HepG2 (cell line): Measurements from ENCODE around the gene FAM20C. TPM values are rescaled to one million over a fixed set of nuclear protein-coding genes. Genes with fewer than 3 reads are reported as not detected.
A peak's percentile ranks its signal among the peaks of the same experiment; 100 is the strongest.

ENCODE experiments used
- ATAC-seq: fragments of 200-7000 bp; cut with Tn5 transposase; 3 replicates; pipeline ENCODE4 v1.9.1; 2020; ENCODE audit warnings: mild to moderate bottlenecking, moderate library complexity
- BruUV-seq: library from RNA; stranded (reverse); fragments of 400-500 nt; replicated peaks from 2 replicates; lab custom pipeline; 2021; lab: Mats Ljungman, UMichigan
- CTCF ChIA-PET: fragments of 300-600 bp; formaldehyde crosslinking; extraction: SDS; loops from one replicate; lab custom pipeline; 2021; ENCODE audit warnings: low total read pairs, inconsistent platforms, low intra/inter-chr PET ratio; lab: Yijun Ruan, JAX
- POLR2A ChIA-PET: fragments of 350-600 bp; sonication (Branson Sonifier 250); formaldehyde crosslinking; loops from one replicate; lab custom pipeline; 2020; ENCODE audit warnings: antibody characterized with exemption, inconsistent platforms; lab: Yijun Ruan, JAX
- DNase-seq: peaks from one replicate; pipeline ENCODE4 v3.0.0-alpha.2; 2015; ENCODE audit warnings: low spot score
- FAIRE-seq: peaks from 3 replicates; lab custom pipeline; 2011; peaks lifted over from hg19 to GRCh38; lab: Jason Lieb, UNC
- H2AFZ ChIP-seq: one replicate; pipeline ENCODE4 v1.6.1; 2011; ENCODE audit warnings: low read length, inconsistent platforms
- H3K27ac ChIP-seq: fragments of 300-600 bp; 3 replicates; pipeline ENCODE4 v1.8.0; 2011; ENCODE audit warnings: mixed run types, mild to moderate bottlenecking, mixed read lengths, low read length, inconsistent platforms; ENCODE audit not compliant: insufficient read depth; ENCODE audit errors: extremely low read length
- H3K27me3 ChIP-seq, 2 experiments: fragments of 200-600 bp in 1 of 2; 2 replicates in 1 of 2; 3 replicates in 1 of 2; pipeline versions ENCODE4 v1.6.0 to v1.8.0; 2011; ENCODE audit warnings: low read length in 2 of 2, mild to moderate bottlenecking in 2 of 2, moderate library complexity in 2 of 2, inconsistent platforms in 1 of 2; ENCODE audit not compliant: insufficient read depth in 2 of 2, control insufficient read depth in 1 of 2
- H3K36me3 ChIP-seq, 2 experiments: fragments of 200-600 bp in 1 of 2; replicated peaks in 1 of 2; 2 replicates in 1 of 2; 3 replicates in 1 of 2; pipeline versions ENCODE4 v1.5.1 to v1.8.0; 2011; ENCODE audit warnings: low read length in 2 of 2, inconsistent platforms in 1 of 2; ENCODE audit not compliant: insufficient read depth in 2 of 2, control insufficient read depth in 1 of 2
- H3K4me1 ChIP-seq: 2 replicates; pipeline ENCODE4 v1.5.1; 2012; ENCODE audit warnings: low read length, inconsistent platforms; ENCODE audit not compliant: insufficient read depth
- H3K4me2 ChIP-seq: 2 replicates; pipeline ENCODE4 v1.6.0; 2011; ENCODE audit warnings: low read depth, low read length, inconsistent platforms
- H3K4me3 ChIP-seq, 3 experiments: fragments of 200-600 bp in 1 of 3; sonication (generic), shearing (Covaris generic) in 1 of 3; replicated peaks in 1 of 3; 2 replicates each; pipeline ENCODE4 v1.5.1; 2011 to 2016; ENCODE audit warnings: low read length in 3 of 3, inconsistent platforms in 2 of 3, low read depth in 2 of 3, mild to moderate bottlenecking in 2 of 3, control low read depth in 1 of 3, mixed read lengths in 1 of 3; ENCODE audit not compliant: insufficient read depth in 1 of 3
- H3K79me2 ChIP-seq: one replicate; pipeline ENCODE4 v1.6.1; 2011; ENCODE audit warnings: low read length, inconsistent platforms; ENCODE audit not compliant: insufficient read depth
- H3K9ac ChIP-seq: 2 replicates; pipeline ENCODE4 v1.6.0; 2011; ENCODE audit warnings: mild to moderate bottlenecking, low read depth, low read length, inconsistent platforms; ENCODE audit not compliant: insufficient read depth
- H3K9me3 ChIP-seq: 2 replicates; pipeline ENCODE4 v1.5.1; 2012; ENCODE audit warnings: mild to moderate bottlenecking, low read length
- H4K20me1 ChIP-seq: 2 replicates; pipeline ENCODE4 v1.6.0; 2011; ENCODE audit warnings: inconsistent platforms, mild to moderate bottlenecking, low read length, moderate library complexity; ENCODE audit not compliant: insufficient read depth
- ATM ChIP-seq: fragments of 450-650 bp; IDR thresholded peaks from 2 replicates; pipeline ENCODE4 v1.7.1; 2017; ENCODE audit warnings: mild to moderate bottlenecking, borderline replicate concordance
- CREBL2 ChIP-seq: sonication (generic); formaldehyde crosslinking; IDR thresholded peaks from 2 replicates; pipeline ENCODE4 v1.8.1; 2023; ENCODE audit warnings: missing genetic modification reagents, mild to moderate bottlenecking, borderline replicate concordance
- CREM ChIP-seq, 2 experiments: sonication (generic) in 1 of 2; formaldehyde crosslinking in 1 of 2; IDR thresholded peaks; 2 replicates each; pipeline versions ENCODE4 v1.4.0 to v1.6.1; 2016 to 2020; ENCODE audit warnings: antibody characterized with exemption in 1 of 2, mild to moderate bottlenecking in 1 of 2, missing genetic modification reagents in 1 of 2
- DDIT3 ChIP-seq: sonication (generic); formaldehyde crosslinking; IDR thresholded peaks from 2 replicates; pipeline ENCODE4 v1.4.0; 2020; ENCODE audit warnings: mild to moderate bottlenecking, missing genetic modification reagents
- EHMT2 ChIP-seq: fragments of 200-600 bp; sonication (generic); IDR thresholded peaks from 2 replicates; pipeline ENCODE4 v1.7.0; 2017; ENCODE audit warnings: antibody characterized with exemption, low read depth, low read length, borderline replicate concordance
- FOXP1 ChIP-seq, 2 experiments: fragments of 450-650 bp in 1 of 2; IDR thresholded peaks; 2 replicates each; pipeline ENCODE4 v1.6.1; 2017 to 2018; ENCODE audit warnings: antibody characterized with exemption in 1 of 2
- GATAD1 ChIP-seq: IDR thresholded peaks from 2 replicates; pipeline ENCODE4 v1.6.1; 2016; ENCODE audit warnings: missing genetic modification reagents, missing compliant biosample characterization
- HOXA5 ChIP-seq: sonication (generic); formaldehyde crosslinking; IDR thresholded peaks from 2 replicates; pipeline ENCODE4 v1.4.0; 2020; ENCODE audit warnings: missing genetic modification reagents
- MTA3 ChIP-seq: sonication (generic); formaldehyde crosslinking; IDR thresholded peaks from 2 replicates; pipeline ENCODE4 v1.4.0; 2020; ENCODE audit warnings: missing genetic modification reagents
- MXI1 ChIP-seq: IDR thresholded peaks from 3 replicates; pipeline ENCODE4 v1.6.1; 2012; ENCODE audit warnings: low read depth, low read length, inconsistent platforms, borderline replicate concordance
- NKX3-1 ChIP-seq: sonication (generic); formaldehyde crosslinking; IDR thresholded peaks from 2 replicates; pipeline ENCODE4 v1.5.0; 2020; ENCODE audit warnings: missing genetic modification reagents
- POGZ ChIP-seq: sonication (generic); formaldehyde crosslinking; IDR thresholded peaks from 2 replicates; pipeline ENCODE4 v1.4.0; 2020; ENCODE audit warnings: mild to moderate bottlenecking, missing genetic modification reagents
- RFXAP ChIP-seq: sonication (generic); formaldehyde crosslinking; IDR thresholded peaks from 2 replicates; pipeline ENCODE4 v1.4.0; 2020; ENCODE audit warnings: missing genetic modification reagents, borderline replicate concordance
- YEATS4 ChIP-seq: sonication (generic); formaldehyde crosslinking; IDR thresholded peaks from 2 replicates; pipeline ENCODE4 v1.4.0; 2020; ENCODE audit warnings: missing genetic modification reagents, borderline replicate concordance
- ZEB1 ChIP-seq: IDR thresholded peaks from 2 replicates; pipeline ENCODE4 v1.6.1; 2012; ENCODE audit warnings: mild to moderate bottlenecking, low read depth, inconsistent platforms; ENCODE audit not compliant: insufficient replicate concordance
- ZNF746 ChIP-seq: sonication (generic); formaldehyde crosslinking; IDR thresholded peaks from 2 replicates; pipeline ENCODE4 v1.8.0; 2022; ENCODE audit warnings: mild to moderate bottlenecking, missing genetic modification reagents
- ZNF749 ChIP-seq: sonication (generic); formaldehyde crosslinking; IDR thresholded peaks from 2 replicates; pipeline ENCODE4 v1.8.0; 2022; ENCODE audit warnings: mild to moderate bottlenecking, missing genetic modification reagents, moderate library complexity, borderline replicate concordance
- WGBS: methylation state at CpG from one replicate; pipeline ENCODE4 v1.1.6; 2017; ENCODE audit warnings: low lambda C conversion rate; 5-methylcytosine and 5-hydroxymethylcytosine counted together
- in situ Hi-C: cut with HindIII; loops from 2 replicates; pipeline ENCODE4 v1.10.0; 2017; ENCODE audit warnings: low pct_unique_long_range_greater_than_20kb; ENCODE audit not compliant: extremely low pct_ligation_motif_present
- intact Hi-C: fragments of 100-400 bp; cut with micrococcal nuclease; formaldehyde crosslinking; loops from one replicate; pipeline ENCODE4 v1.10.0; 2022; ENCODE audit not compliant: unreplicated experiment
- polyA plus RNA-seq, 8 experiments: library from polyadenylated mRNA; depleted of rRNA in 3 of 8; stranded (reverse) in 7 of 8; unstranded in 1 of 8; fragments of >200 nt; fragmentation: Illumina TruSeq in 4 of 8; extraction: Trizol in 4 of 8; gene quantifications; 2 replicates each; pipeline versions ENCODE4 v1.2.1 to v1.2.3, GENCODE V29; 2011 to 2016; ENCODE audit warnings: low read depth in 4 of 8, missing spikeins in 1 of 8, mixed read lengths in 1 of 8; ENCODE audit not compliant: insufficient read depth in 1 of 8
- total RNA-seq, 5 experiments: library from RNA; depleted of rRNA; stranded (reverse); fragments of >200 nt; fragmentation: Illumina TruSeq; extraction: Trizol; gene quantifications; 2 replicates each; pipeline ENCODE4 v1.2.3, GENCODE V29; 2016; ENCODE audit warnings: low read depth in 1 of 5
- TF ChIP-seq, protein P1 (sequence below): IDR thresholded peaks from 2 replicates; pipeline ENCODE4 v1.6.1; 2016; ENCODE audit warnings: missing compliant biosample characterization, missing genetic modification reagents, borderline replicate concordance
- TF ChIP-seq, protein P2 (sequence below): sonication (generic); formaldehyde crosslinking; IDR thresholded peaks from 2 replicates; pipeline ENCODE4 v1.4.0; 2020; ENCODE audit warnings: missing genetic modification reagents
- TF ChIP-seq, protein P3 (sequence below): sonication (generic); formaldehyde crosslinking; IDR thresholded peaks from 2 replicates; pipeline ENCODE4 v1.4.0; 2020; ENCODE audit warnings: missing genetic modification reagents

The FAM20C gene
- total and polyA plus RNA-seq, 2 of the 13 experiments (the other 11 are each of a cell fraction or from before 2014, with no cell fraction given) = 11.9 to 19.9 TPM

DNA sequence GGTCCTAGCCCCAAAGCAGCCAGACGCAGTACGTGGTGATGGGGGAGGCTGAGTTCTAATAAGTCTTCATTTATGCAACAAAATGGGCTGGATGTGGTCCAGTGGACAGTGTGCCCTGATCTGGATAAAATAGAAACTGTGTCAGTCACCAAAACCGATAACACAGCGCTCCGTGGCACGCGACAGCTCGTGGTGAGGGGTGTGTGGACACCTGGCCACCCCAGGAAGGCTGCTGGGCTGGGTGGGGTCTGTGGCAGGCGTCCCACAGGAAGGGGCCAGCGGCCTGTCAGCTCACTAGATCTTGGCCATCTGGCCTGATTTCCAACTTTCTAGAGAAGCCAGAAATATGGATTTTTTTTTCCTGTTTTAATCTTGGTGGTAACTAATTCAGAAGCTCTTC, 17.0 kb downstream of the FAM20C start:
- intact Hi-C loops (no loop called here), in situ Hi-C loops (no loop called here)
- ChIA-PET CTCF (no interaction called here), POLR2A (interaction anchor here (1.0 kb wide), 1 partner anchor 14 kb away, joined by 3 read pairs; no protein-coding TSS in a partner anchor)
- FAIRE-seq = no peak
- no peaks in the 10 kb centered on the region for H3K9me3 ChIP-seq
- H2AFZ ChIP-seq = no peak overlapping the region
- H3K27me3 ChIP-seq = no peaks in the 10 kb centered on the region
- peaks cover 3% of the 10 kb centered on the region; the same call in 1 of the 2 replicates for H4K20me1 ChIP-seq
- peaks cover 3% of the 10 kb centered on the region for H3K4me1 ChIP-seq
- peaks cover 10% of the 10 kb centered on the region for H3K79me2 ChIP-seq
- peaks cover 17 to 49% of the 10 kb centered on the region in 2 experiments for H3K36me3 ChIP-seq
- no peak overlapping the region for H3K4me2 ChIP-seq
- 97% methylated on average over 10 of the region's 10 CpGs for WGBS
- no peak overlapping the region for H3K4me3 ChIP-seq
- H3K9ac ChIP-seq = no peak overlapping the region
- BruUV-seq = TSS peak; percentile 28
- H3K27ac ChIP-seq = no peak overlapping the region
- ATAC-seq = no peak
- DNase-seq = no peak
- no peak for TF ChIP-seq ATM
- TF ChIP-seq NKX3-1 (CRISPR knock-in tag) = no peak
- TF ChIP-seq, protein P1, sequence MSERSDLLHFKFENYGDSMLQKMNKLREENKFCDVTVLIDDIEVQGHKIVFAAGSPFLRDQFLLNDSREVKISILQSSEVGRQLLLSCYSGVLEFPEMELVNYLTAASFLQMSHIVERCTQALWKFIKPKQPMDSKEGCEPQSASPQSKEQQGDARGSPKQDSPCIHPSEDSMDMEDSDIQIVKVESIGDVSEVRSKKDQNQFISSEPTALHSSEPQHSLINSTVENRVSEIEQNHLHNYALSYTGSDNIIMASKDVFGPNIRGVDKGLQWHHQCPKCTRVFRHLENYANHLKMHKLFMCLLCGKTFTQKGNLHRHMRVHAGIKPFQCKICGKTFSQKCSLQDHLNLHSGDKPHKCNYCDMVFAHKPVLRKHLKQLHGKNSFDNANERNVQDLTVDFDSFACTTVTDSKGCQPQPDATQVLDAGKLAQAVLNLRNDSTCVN (CRISPR knock-in tag) = no peak
- TF ChIP-seq CREBL2 = no peak
- no peak for TF ChIP-seq DDIT3 (CRISPR knock-in tag)
- no peak for TF ChIP-seq POGZ (CRISPR knock-in tag)
- no peak for TF ChIP-seq EHMT2
- TF ChIP-seq FOXP1 (IDR thresholded peaks at IDR 0.05) = no peak
- no peak for TF ChIP-seq FOXP1 (CRISPR knock-in tag; IDR thresholded peaks at IDR 0.05)
- no peak for TF ChIP-seq ZNF749 (CRISPR knock-in tag)
- TF ChIP-seq RFXAP (CRISPR knock-in tag) = no peak
- no peak for TF ChIP-seq ZNF746 (CRISPR knock-in tag)
- no peak for TF ChIP-seq GATAD1
- no peak for TF ChIP-seq MXI1
- TF ChIP-seq, protein P2, sequence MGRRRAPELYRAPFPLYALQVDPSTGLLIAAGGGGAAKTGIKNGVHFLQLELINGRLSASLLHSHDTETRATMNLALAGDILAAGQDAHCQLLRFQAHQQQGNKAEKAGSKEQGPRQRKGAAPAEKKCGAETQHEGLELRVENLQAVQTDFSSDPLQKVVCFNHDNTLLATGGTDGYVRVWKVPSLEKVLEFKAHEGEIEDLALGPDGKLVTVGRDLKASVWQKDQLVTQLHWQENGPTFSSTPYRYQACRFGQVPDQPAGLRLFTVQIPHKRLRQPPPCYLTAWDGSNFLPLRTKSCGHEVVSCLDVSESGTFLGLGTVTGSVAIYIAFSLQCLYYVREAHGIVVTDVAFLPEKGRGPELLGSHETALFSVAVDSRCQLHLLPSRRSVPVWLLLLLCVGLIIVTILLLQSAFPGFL (CRISPR knock-in tag) = no peak
- TF ChIP-seq YEATS4 (CRISPR knock-in tag) = no peak
- TF ChIP-seq HOXA5 = no peak
- TF ChIP-seq ZEB1 = no peak
- TF ChIP-seq MTA3 = no peak
- TF ChIP-seq, protein P3, sequence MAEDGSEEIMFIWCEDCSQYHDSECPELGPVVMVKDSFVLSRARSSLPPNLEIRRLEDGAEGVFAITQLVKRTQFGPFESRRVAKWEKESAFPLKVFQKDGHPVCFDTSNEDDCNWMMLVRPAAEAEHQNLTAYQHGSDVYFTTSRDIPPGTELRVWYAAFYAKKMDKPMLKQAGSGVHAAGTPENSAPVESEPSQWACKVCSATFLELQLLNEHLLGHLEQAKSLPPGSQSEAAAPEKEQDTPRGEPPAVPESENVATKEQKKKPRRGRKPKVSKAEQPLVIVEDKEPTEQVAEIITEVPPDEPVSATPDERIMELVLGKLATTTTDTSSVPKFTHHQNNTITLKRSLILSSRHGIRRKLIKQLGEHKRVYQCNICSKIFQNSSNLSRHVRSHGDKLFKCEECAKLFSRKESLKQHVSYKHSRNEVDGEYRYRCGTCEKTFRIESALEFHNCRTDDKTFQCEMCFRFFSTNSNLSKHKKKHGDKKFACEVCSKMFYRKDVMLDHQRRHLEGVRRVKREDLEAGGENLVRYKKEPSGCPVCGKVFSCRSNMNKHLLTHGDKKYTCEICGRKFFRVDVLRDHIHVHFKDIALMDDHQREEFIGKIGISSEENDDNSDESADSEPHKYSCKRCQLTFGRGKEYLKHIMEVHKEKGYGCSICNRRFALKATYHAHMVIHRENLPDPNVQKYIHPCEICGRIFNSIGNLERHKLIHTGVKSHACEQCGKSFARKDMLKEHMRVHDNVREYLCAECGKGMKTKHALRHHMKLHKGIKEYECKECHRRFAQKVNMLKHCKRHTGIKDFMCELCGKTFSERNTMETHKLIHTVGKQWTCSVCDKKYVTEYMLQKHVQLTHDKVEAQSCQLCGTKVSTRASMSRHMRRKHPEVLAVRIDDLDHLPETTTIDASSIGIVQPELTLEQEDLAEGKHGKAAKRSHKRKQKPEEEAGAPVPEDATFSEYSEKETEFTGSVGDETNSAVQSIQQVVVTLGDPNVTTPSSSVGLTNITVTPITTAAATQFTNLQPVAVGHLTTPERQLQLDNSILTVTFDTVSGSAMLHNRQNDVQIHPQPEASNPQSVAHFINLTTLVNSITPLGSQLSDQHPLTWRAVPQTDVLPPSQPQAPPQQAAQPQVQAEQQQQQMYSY (CRISPR knock-in tag) = no peak
- no peak for TF ChIP-seq CREM (IDR thresholded peaks at IDR 0.05)
- no peak for TF ChIP-seq CREM (CRISPR knock-in tag; IDR thresholded peaks at IDR 0.05)
